Left forelimb (tissue), 1 donor: ENCODE results near the gene B4GALT2.

ENCODE experiments used
- DNase-seq: peaks from one replicate; pipeline ENCODE4 v3.0.0-alpha.2; 2018; ENCODE audit warnings: low spot score

B4GALT2 gene

DNA sequence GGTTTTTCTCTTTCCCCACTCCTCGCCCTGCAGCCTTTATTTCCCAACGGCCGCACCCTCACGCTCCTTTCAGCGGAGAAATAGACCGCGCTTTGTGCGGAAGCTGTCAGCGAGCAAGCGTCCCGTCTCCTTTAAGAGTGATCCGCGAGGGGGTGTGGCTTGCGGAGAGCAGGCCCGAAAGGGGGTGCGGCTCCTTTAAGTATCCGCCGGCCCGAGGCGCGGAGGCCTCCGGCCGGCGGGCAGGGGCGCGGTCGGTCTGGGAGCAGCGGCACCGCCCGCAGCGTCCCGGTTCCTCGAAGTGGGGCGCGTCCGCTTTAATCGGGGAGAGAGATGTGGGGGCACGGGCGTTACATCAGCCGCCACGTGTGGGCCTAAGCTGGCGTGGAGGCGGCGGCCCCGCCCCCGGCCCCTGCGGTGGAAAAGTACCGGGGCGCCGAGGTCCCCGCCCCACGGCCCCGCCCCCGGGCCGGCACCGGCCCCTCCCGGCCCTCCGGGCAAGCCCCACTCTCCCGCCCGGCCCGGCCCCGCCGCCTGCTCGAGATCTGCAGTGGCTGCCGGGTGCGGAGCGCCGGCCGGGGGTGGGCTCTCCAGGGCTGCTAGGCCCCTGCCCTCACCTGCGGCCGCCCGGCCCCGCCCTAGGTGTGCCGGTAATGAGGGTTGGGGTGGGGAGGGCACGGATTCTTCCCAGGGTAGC, 51.0 kb downstream of the B4GALT2 start:
- DNase-seq = peak; percentile 88

DNA sequence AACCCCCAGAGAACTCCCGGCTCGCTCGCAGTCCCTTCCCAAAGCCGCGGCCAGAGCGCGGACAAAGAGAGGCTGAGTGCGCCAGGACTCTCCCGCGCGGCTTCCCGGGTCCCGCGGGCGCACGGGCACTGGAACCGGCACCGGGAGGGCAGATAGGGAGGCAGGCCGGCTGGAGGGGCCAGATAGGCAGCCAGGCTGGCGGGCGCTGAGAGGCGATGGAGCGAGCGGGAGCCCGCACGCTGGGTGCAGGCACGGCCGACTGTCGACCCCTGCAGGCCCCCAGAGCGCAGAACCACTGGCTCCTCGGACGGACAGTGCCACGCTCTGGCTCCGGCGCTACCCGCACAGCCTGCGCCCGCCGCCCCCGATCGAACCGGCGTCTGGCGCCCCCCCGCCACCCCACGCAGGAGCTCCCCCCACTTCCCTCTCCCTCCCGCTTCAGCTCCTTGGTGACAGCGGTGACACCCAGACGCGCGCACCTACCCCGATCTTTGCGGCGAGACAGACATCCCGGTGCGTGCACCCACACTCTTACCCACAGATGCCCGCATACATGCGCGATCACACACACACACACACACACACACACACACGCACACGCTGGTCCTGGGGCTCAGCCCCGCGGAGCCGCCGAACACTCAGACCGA, 51.7 kb downstream of the B4GALT2 start:
- no peak for DNase-seq

DNA sequence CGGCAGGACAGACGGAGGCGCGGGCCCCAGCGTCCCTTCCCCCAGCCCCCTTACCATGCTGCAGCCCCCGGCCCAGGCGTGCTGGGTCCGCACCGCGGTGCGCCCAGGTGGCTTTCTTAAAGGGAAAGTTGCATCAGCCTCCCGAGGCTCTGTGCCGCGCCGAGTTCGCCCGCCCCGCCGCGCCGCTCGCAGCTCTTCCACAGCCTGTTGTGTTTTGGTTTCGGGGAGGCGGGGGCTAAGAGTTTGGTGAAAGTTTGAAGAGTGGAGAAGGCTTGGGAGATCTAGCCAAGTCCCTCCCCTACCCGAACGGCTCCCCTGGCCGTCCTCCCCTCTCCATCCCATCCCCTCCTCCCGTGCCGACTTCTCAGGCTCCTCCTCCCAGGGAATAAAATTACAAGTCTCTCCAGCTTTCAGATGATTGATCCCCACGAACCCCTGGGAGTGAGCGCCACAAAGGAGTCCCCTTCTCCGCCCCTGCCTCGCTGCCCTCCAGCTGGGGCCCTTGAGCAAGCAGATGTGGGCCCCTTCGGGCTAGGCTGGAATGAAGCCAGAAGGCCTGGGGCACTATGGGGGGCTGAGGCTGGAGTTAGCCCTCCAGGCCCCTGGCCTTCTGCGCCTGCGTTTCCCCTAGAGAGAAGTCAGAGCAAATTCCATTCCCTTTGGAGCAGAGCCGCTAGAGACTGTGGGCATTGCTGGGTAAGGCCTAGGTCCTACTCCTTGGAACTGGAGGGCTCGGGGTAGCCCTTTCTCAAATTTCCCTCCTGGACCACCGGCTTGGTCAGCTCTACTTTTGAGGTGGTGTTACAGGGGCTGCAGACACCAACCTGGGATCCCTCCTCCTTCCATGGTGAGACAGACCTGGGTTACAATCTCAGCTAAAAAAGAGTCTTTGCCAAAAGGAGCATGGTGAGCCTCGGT, 52.5 kb downstream of the B4GALT2 start, which contains the start of gene SLC6A9:
Gene SLC6A9 (minus strand): TSS at position 211 of the 918 bp plus-strand sequence. CDS start 7,185 bp downstream, outside the sequence.
- peak; percentile 76 for DNase-seq

DNA sequence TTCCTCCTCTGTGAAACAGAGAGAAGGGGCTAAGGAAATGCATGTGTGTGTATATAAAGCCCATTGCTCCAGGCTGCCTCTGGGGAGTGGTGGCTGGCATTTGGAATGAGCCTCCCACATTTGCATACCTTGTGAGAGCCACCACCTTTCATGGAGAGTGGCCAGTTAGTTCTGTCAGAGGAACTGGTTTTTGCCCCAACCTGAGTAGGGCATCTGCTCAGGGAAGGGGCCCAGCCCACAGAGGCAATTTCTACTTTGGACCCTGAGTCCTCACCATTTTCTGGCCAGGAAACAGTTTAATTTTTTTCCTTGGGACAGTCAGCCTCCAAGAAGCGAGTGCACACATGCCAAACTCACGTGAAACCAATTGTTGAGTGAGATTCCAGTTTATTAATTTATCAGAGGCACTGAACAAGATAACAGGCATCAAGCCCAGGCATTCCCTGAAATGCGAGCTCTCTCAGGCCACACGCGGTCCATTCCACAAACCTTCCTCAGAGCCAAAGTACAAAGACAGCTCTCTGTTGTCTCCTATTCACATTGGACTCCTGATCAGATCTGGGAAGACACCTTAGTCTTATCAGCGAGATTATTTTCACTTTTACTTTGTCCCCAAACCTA, 53.3 kb downstream of the B4GALT2 start:
- DNase-seq = no peak

DNA sequence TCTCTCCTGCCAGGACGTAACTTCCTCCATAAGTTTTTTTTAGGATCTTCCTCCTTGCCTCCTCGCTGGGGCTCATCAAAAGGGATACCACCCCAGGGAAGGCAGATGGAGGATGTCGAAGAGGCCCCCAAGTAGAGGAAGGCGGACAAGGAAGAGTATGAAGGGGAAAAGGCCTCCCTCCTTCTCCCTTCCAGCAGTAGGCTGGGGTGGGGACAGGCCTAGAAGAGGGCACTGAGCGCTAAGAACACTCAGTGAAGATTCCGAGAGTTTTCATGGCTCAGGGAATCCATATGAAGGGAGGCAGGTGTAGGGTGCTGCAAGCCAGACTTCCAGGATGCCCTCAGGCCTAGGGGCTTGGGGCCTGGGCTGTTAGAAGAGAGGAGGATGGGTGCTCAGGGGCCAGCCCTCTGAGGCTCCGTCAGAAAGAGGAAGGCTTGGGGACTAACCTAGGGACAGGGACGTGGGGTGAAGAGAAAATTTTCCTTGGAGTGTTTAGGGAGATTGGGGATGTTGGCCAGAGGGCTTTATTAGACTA, 54.1 kb downstream of the B4GALT2 start:
- no peak for DNase-seq

DNA sequence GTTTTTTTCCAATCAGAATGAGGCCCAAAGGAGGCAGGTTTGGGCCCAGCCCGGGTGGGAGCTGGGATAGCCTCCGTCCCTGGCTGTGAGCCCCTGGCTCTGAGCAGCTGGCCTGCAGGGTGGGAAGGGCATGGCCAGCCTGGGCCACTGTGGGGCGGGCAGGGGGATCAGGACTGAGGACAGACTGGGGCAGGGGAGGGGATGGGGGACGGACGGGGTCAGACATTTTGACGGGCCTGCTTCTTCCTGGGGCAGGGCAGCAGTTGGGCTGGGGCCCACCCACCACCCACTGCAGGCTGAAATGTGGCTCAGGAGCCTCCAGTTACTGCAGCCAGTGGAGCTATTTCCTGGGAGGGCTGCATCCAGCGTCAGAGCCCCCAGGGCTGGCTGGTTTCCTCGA, 54.7 kb downstream of the B4GALT2 start:
- DNase-seq = no peak

DNA sequence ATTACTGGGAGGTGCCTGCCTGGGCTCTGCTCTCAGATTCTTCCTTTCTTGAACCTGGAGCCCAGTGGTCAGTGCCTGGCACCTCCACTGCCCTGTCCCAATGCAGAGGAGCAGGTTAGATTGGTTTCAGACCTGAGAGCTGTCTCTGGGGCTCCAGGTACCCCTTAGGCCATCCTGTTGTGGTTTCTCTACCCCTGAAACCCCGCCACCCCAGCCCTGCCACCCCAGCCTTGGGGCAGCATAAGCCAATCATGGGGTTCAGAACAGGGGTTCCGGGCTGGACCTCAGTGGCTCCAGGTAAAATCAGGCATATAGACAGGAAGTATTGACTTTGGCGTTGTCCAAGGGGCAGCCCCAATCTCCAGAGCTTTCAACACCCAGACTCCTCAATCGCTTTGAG, 55.4 kb downstream of the B4GALT2 start:
- DNase-seq = no peak

DNA sequence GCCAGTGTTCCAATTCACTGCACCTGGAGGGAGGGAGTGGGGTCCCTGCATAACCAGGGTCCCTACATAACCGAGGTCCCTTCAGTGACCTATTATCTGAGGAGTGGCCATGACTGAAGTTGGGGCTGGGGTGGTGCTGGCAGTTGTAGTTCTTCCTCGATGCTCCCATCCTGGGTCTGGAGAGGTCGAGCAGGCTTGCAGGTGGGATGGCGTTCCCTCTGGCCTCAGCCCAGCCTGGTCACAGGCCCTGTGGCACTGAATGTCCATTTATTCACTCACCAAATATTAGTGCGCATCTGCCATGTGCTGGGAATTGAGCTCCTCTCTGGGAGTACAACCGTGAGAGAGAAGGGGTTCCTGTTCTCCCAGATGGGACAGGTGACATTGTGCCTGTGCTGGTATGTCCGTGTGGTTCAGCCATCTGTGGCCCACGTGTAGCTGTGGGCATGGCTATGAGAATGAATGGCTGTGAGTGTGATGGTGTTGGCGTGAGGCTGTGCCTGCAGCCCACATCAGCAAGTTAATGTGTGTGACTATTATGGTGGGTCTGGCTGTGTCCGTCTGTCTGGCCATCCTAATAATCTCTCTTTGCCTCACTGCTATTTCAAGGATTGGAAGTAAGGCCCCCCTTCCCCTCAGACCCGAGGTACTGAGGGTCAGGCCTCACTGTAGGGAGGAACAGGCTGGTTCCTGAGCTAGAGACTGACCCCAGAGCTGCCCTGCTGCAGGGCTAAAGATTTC, 56.1 kb downstream of the B4GALT2 start:
- no peak for DNase-seq

DNA sequence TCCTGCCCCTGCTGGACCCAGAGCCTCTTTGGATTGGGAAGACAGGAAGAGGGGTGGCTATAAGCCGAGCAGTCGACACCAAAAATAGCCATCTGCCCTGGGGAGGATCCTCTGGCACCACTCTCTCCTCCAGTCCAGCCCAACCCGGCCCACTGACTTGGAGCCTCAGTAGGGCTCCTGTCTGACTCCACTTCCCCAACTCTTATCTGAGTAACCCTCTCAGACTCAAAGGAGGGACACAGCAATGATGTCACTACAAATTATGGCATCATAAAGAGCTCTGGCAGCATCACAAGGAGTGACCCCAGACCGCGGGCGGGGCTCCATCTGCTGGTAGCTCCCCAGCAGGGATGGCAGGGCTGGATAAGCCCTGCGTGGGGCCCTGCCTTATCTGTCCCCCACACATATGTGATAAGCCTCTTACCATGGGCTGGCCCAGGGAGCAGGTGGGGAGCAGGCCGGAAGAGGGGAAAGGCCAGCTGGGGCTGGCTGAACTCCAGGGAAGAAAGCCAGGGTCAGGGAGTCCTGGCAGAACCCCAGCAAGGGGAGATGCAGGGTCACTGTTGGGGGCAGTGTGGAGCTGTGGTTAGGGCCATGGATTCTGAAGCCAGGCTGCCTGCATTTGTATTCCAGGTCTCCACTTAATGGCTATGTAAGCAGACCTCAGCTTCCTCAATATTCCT, 56.9 kb downstream of the B4GALT2 start:
- DNase-seq = no peak

DNA sequence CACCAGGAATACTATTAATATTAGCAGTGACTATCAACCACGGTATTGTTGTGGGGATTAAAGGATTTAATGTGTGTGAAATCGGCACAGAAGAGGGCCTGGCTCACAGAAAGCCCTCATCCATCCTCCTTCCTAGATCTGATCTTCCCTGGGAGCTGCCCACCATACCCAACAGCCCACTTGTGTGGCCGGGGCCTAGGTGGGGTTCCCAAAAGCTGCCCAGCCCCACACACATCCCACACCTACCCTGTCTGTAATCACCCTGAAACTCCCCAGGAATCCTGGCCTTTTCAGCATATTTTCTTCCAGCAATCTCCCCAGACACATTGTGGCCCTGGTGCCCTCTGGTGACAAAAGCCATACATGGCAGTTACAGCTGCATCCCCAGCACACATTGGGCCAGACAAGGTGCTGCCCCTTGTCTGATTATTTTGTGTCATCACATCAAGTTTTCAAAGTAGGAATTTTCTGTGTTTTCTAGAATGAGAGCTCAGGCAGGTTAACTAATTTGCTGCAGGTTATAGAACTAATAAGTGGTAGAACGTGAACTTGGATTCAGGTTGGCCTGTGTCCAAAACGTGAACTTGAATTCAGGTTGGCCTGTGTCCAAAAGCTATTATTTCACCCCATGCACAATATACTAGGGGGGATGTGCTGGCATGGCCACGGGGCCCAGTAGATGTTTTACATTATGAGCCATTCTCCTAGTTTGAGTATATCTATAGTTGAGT, 57.6 kb downstream of the B4GALT2 start:
- DNase-seq = no peak

DNA sequence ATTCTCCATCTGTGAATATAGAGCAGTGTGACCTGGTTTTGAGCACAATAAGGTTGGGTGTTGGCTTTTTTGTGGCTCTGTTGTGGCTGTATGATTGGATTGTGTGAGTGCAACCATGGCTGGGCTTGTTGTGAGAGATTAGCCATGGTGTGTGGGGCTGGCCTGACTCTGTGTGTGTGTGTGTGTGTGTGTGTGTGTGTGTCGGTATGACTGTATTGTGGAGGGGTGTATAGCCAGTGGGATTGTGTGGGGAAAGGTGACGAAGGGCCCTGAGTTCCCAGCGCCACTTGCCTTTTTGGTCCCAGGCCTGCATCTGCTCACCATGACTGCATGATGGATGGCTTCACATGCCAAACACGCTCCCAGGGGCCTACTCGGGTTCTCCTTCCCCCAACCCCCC, 58.1 kb downstream of the B4GALT2 start:
- DNase-seq = no peak

DNA sequence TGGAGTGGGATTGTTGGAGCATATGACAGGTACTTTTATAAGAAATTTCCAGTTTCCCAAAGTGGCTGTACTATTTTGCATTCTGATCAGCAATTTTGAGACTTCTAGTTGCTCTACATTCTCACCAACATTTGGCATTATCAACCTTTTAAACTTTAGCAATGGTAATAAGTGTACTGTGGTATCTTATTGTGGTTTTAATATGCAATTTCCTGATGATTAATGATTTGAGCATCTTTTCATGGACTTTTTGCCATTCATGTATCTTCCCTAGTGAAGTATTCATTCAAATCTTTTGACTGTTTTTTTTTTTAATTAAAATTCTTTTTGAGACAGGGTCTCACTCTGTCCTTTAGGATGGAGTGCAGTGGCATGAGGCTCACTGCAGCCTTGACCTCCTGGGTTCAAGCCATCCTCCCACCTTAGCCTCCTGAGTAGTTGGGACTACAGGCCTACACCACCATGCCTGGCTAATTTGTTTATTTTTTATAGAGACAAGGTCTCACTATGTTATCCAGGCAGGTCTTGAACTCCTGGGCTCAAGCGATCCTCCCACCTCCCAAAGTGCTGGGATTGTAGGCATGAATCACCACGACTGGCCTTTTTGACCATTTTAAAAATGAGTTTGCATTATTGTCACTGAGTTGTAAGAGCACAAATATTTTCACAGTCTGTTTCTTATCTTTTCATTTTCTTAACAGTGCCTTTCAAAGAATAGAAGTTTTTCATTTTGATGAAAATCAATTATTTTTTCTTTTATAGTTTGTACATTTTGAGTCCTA, 60.1 kb downstream of the B4GALT2 start:
- DNase-seq = no peak

DNA sequence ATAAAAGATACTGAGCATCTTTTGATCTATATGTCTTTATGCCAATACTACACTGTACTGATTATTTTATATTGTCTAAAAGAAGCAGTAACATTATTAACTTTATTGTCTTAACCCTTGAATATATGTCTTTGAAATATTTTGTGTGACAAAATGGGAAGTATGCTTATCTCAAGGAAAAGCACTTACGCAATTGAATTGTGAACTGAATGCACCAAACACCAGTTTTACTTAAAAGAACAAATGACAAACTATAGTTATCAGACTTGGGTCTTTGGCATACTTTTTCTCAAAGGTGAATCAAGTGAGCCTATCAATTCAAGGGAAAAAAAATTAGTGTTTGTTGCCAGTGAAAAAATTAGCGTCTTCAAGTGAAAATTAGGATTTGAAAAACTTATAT, 61.4 kb downstream of the B4GALT2 start:
- no peak for DNase-seq
